NCI-H128 (cell line): Measurements from ENCODE around the gene SLC35E3.
A peak's percentile ranks its signal among the peaks of the same experiment; 100 is the strongest.
"Not testable (repeated sequence)": the region's sequence is repeated elsewhere in the genome, so short reads cannot be mapped to it uniquely, and the experiment has no call there.

ENCODE experiments used
- DNase-seq: peaks from one replicate; lab custom pipeline; 2025; ENCODE audit not compliant: unreplicated experiment; lab: John Stamatoyannopoulos, UW

SLC35E3 gene

DNA sequence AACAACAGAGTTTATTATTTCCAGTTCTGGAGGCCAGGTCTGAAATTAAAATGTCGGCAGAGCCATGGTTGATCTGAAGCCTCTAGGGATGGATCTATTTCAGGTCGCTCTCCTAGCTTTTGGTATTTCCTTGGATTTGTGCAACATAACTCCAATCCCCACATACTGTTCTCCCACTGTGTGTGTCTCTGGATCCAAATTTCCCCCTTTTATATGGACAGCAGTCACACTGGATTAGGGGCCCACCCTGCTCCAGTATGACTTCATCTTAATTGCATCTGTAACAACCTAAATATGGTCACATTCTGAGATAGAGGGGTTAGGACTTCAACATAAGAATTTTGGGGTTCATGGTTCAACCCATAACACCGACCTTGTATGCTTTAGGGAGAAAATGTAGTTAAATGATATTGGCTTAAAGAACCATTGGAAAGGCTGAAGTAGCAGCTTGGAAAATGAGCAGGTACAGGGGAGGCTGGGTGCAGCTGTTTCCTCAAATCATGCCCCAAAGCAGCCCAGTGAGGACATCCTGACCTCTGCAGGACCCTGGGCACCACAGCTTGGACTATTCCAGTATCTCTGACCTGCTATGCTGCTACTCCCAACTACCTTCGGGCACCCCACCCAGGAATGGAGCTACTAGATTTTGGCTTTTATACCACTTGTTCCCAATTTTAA lies 48.1 kb downstream of the SLC35E3 start:
- no peak for DNase-seq

DNA sequence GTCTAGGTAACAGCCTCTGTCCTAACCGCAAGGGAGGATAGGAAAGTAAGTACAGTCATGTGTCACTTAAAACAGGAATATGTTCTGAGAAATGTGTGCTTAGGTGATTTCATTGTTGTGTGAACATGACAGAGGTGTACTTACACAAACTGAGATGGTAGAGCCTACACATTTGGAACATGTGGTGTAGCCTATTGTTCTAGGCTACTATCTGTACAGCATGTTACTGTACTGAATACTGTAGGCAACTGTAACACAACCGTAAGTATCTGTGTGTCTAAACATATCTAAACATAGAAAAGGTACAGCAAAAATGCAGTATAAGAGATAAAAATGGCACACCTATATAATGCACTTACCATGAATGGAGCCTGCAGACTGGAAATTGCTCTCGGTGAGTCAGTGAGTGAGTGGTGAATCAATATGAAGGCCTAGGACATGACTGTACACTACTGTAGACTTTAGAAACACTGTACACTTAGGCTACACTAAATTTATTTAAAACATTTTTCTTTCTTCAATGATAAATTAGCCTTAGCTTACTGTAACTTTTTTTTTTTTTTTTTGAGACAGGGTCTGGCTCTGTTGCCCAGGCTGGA lies 48.8 kb downstream of the SLC35E3 start:
- DNase-seq = no peak

DNA sequence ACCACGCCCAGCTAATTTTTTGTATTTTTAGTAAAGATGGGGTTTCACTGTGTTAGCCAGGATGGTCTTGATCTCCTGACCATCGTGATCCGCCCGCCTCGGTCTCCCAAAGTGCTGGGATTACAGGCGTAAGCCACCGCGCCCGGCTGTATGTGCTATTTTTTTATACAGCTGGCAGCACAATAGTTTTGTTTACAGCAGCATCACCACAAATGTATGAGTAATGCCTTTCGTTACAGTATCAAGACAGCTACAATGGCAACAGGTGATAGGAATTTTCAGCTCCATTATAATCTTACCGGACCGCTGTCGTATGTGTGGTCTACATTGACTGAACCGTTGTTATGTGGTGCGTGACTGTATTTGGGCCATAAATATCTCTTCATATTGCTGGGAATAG lies 50.4 kb downstream of the SLC35E3 start:
- DNase-seq = no peak

DNA sequence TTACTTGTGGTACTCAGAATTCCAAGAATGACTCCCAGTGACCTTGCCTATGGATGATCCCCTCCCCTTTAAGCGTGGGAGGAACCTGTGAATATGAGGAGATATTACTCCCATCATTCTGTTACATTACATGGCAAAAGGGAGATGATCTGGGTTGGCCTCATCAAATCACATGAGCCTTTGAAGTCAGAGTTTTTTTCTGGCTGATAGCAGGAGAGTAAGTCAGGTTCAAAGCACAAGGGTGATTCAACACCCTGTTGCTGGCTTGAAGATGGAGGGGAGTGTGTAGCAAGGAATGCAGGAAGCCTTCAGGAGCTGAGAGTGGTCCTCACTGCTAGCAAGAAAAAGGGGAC lies 52.9 kb downstream of the SLC35E3 start:
- DNase-seq = no peak

DNA sequence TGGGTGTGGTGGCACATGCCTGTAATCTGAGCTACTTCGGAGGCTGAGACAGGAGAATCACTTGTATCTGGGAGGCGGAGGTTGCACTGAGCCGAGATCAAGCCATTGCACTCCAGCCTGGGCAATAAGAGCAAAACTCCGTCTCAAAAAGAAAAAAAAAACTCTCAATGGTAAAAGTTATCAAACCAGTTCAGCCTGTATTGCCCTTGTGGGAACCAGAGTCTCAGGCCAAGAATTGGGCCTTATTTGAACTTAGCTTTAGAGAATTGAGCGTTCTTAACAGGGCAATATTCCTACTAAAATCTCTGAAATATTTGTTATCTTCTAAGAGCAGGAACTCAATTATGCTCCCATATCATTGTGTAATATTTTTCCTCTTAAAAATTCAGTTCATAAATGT lies 54.3 kb downstream of the SLC35E3 start:
- DNase-seq = no peak

DNA sequence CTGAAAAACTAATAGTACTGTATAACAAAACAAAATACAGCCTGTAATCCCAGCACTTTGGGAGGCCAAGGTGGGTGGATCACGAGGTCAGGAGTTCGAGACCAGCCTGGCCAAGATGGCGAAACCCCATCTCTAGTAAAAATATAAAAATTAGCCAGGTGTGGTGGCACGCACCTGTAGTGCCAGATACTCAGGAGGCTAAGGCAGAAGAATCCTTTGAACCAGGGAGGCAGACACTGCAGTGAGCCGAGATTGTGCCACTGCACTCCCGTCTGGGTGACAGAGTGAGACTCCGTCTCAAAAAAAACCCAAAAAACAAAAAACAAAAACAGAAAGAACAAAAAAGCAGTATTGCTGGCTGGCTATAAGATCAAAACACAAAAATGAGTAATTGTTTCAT lies 55.1 kb downstream of the SLC35E3 start:
- not testable (repeated sequence) for DNase-seq

DNA sequence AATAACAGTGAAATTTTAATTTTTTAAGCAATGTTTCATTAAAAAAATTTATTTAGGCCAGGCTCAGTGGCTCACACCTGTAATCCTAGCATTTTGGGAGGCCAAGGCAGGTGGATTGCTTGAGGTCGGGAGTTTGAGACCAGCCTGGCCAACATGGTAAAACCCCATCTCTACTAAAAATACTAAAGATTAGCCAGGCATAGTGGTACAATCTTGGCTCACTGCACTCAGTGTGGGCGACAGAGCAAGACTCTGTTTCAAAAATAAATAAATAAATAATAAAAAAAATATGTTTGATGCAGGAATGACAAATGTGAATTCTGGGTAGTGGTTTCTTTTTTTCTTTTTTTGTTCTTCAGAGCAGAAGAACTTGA lies 56.4 kb downstream of the SLC35E3 start:
- not testable (repeated sequence) for DNase-seq

DNA sequence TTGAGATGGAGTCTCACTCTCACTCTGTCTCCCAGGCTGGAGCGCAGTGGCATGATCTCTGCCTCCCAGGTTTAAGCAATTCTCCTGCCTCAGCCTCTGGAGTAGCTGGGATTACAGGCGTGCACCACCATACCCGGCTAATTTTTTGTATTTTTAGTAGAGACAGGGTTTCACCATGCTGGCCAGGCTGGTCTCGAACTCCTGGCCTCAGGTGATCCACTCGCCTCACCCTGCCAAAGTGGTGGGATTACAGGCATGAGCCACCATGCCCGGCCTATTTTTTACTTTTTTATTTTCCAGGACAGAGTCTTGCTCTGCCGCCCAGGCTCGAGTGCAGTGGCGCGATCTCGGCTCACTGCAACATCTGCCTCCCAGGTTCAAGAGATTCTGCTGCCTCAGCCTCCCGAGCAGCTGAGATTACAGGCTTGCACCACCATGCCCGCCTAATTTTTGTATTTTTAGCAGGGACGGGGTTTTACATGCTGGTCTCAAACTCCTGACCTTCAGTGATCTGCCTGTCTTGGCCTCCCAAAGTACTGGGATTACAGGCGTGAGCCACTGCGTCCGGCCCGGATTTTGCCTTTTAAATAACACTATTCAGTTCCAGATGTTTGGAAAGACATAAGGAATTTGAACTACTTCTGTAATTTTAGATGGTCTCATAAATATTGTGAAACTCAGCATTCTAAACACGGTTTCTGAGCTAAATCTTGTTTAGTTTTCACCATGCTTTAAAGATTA lies 57.1 kb downstream of the SLC35E3 start:
- DNase-seq = not testable (repeated sequence)

DNA sequence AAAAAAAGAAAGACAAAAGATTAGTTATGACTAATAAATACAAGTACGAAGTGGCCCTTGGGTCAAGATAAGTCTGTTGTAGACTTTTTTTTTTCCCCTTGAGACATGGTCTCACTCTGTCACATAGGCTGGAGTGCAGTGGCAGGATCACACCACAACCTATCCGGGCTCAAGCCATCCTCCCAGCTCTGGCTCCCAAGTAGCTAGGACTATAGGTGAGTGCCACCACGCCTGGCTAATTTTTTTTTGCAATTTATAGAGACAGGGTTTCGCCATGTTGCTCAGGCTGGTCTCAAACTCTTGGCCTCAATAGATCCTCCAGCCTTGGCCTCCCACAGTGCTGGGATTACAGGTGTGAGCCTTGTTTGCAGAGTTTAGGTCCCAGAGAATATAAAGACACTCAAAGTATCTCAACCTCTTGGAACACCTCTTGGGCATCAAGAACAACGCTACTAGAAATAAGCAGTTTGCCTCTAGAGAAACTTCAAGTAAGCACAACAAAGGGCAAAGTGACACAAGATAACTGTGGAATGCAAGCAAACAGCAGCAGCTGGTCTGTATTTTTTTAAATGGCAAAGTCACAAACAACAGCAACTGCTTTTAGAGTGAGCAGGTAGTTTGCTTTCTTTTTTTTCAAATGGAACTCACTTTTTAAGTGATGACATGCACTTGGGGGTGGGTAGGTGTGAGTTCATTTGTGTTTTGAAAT lies 58.1 kb downstream of the SLC35E3 start:
- DNase-seq = no peak

DNA sequence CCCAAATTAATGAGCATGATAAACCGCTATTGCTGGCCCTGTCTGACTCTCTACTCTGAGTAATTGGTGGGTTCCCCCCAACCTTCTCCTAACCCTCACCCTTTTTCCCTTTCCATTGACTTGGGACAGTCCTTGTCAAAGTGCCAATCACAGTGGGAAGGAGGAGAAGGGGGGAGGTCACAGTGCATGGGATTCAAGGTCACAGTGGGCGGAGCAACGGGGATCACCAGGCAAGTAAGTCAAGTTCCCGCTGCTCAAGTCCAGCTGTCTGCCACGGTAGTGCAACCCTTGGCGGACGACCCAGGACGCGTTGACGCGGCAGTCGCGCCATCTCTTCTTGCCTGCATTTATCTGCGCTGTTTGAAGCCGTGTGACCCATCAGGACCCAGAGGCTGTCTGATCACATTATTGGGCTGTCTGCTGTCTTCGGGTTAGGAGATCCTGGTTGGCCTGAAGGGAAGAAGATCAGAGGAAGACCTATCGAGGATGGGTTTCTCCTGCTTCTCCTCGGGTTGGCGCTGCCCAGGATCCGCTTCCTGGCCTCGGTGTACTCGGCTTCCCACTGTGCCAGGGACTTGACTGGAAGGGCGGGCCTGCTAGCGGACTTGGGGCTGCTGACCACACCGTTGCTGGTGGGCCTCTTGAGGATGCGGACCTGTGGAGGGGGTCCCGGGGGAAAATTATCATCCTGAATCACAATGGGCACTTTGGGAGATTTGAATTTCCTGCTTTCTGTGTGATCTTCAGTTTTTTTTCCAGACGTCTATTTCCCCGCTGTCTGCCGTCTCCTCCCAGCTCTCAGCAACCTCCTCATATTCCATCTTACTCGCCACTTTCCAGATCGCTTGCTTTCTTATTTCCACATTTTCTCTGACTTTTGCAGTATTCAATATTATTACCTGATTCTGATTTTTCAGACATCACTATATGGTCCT lies 58.9 kb downstream of the SLC35E3 start:
- no peak for DNase-seq

DNA sequence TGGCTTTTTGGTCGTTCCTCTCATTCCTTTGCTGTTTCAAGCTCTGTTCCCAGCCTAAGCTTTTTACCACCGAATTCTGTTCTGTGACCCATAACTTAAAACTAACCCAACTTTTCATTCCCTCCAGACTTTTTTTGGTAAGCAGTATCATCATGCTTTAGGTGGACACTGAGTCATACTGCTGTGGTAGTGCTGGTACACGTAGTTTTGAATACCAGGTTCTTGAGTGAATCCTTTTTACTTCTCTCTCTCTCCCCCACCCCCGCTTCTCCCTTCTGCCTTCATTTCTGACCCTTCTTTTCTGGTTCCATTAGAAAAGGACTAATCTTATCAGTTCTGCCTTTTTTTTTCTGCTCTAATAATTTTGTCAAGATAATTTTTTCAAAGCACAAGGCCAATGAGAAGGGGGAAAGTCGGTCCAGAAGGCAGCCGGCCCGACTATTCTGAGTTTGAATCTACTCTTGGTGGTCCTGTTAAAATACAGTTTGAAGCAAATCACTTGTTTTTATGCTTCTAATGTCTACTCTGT lies 59.7 kb downstream of the SLC35E3 start:
- DNase-seq = no peak

DNA sequence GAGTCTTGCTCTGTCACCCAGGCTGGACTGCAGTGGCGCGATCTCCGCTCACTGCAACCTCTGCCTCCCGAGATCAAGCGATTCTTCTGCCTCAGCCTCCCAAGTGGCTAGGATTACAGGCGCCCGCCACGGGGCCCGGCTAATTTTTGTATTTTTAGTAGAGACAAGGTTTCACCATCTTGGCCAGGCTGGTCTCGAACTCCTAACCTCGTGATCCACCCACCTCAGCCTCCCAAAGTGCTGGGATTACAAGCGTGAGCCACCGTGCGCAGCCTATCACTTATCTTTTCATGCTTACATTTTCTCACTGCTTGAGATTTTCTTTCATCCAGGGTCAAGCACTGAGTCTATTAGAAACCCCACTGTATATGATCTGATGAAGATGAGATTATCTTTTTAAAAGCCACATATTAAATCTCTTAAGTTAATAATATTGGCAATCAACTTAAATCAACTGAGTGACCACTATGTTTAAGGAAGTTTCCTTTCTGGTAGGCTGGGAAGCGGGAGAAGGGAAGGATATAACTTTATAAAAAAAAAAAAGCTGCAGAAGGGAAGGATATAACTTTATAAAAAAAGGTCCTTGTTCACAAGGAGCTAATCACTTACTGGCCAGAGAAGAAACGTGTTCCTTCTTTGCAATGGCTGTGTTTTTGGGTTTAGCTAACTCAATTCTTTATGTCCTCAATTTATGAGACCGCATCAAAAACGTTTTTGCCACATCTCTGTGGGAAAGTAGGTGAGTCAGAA lies 60.7 kb downstream of the SLC35E3 start:
- no peak for DNase-seq

DNA sequence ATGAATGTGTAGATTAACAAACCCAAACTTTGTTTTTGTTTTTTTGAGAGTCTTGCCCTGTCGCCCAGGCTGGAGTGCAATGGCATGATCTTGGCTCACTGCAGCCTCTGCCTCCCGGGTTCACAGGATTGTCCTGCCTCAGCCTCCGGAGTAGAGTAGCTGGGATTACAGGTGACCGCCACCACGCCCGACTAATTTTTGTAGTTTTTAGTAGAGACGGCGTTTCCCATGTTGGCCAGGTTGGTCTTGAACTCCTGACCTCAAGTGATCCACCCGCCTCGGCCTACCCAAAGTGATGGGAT lies 61.2 kb downstream of the SLC35E3 start:
- not testable (repeated sequence) for DNase-seq

DNA sequence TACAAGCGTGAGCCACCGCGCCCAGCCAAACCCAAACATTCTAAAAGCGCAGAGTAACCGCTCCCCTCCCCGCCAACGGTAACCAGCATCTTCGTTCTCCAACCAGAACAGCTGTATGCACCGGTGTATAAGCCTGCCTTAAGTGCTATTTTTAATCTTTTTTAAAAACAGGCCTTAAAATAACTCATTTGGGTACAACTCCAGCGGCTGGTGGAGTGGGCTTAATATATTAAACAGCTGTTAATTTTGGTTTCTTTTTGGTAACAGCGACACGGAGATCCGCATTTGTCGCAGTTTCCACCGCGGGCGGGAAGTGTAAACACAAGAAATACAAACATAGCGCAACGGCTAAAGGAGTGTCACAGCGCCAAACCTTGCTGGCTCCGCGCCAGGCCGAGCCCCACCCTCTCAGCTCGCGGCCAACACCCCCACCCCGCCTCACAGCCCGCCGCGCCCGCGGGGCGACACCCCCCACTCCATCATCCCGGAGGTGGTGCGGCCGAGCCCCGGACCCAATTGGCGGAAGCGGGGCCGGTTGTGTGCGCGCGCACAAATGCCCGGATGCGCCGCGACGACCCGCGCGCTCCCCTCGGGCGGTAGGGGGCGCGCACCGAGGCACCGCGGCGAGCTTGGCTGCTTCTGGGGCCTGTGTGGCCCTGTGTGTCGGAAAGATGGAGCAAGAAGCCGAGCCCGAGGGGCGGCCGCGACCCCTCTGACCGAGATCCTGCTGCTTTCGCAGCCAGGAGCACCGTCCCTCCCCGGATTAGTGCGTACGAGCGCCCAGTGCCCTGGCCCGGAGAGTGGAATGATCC lies 61.8 kb downstream of the SLC35E3 start, which contains the start of gene MDM2:
Gene MDM2, plus strand, starts transcription at position 602 of the 812 bp plus-strand sequence. CDS start 301 bp downstream, outside the sequence.
- DNase-seq = peak; percentile 95

DNA sequence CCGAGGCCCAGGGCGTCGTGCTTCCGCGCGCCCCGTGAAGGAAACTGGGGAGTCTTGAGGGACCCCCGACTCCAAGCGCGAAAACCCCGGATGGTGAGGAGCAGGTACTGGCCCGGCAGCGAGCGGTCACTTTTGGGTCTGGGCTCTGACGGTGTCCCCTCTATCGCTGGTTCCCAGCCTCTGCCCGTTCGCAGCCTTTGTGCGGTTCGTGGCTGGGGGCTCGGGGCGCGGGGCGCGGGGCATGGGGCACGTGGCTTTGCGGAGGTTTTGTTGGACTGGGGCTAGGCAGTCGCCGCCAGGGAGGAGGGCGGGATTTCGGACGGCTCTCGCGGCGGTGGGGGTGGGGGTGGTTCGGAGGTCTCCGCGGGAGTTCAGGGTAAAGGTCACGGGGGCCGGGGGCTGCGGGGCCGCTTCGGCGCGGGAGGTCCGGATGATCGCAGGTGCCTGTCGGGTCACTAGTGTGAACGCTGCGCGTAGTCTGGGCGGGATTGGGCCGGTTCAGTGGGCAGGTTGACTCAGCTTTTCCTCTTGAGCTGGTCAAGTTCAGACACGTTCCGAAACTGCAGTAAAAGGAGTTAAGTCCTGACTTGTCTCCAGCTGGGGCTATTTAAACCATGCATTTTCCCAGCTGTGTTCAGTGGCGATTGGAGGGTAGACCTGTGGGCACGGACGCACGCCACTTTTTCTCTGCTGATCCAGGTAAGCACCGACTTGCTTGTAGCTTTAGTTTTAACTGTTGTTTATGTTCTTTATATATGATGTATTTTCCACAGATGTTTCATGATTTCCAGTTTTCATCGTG lies 62.6 kb downstream of the SLC35E3 start:
- peak; percentile 84 for DNase-seq

DNA sequence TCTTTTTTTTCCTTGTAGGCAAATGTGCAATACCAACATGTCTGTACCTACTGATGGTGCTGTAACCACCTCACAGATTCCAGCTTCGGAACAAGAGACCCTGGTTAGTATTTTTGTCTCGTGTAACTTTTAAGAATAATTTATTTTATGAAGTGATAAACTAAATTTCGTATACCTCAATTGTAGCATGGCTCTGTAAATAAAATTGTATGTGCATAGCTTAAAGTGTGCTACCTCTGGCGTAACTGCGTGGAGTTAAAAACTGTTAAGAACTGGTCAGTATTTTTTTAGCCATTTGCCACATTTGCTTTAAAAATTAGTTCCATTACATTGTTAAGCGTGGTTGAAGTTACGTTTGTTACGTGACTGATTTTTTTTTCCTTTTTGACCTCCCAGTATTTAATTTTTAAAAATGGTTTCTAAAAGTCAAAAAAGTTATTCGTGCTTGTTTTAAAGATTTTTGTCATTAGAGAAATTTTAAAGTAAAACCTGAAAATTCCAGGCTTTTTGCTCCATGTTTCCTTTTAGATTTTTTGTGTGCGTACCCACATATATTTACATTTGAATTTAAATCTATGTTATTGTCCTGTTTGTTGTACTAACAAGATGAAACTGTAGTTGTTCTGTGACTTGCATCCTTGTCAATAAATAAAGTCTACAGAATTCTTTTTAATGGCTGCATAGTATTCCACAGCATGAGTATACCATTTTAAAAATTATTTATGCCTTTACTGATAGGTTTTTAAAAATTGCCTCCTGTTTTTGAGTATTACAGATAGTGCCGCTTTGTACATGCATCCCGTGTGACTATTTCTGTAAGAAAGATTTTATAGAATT lies 63.4 kb downstream of the SLC35E3 start:
- no peak for DNase-seq

DNA sequence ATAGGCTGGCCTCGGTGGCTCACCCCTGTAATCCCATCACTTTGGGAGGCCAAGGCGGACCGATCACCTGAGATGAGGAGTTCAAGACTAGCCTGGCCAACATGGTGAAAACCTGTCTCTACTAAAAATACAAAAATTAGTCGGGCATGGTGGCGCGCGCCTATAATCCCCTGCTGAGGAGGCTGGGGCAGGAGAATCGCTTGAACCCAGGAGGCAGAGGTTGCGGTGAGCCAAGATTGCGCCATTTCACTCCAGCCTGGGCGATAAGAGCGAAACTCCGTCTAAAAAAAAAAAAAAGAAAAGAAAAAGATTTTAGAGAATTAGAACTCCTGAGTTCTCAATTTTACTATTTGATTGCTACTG lies 64.0 kb downstream of the SLC35E3 start:
- DNase-seq = not testable (repeated sequence)
